HepG2 (cell line): ENCODE data around the gene API5. TPM values are rescaled to one million over a fixed set of nuclear protein-coding genes. Genes with fewer than 3 reads are reported as not detected.

Source experiments
- CERS6 ChIP-seq: sonication (generic); formaldehyde crosslinking; IDR thresholded peaks from 2 replicates; pipeline ENCODE4 v1.5.0; 2020; ENCODE audit warnings: missing genetic modification reagents
- FOXP4 ChIP-seq: sonication (generic); formaldehyde crosslinking; IDR thresholded peaks from 2 replicates; pipeline ENCODE4 v1.4.0; 2020; ENCODE audit warnings: missing genetic modification reagents
- GRHL1 ChIP-seq: sonication (generic); formaldehyde crosslinking; conservative IDR thresholded peaks from 2 replicates; pipeline ENCODE4 v1.8.0; 2022; ENCODE audit warnings: missing genetic modification reagents
- NCOA2 ChIP-seq: sonication (generic); formaldehyde crosslinking; IDR thresholded peaks from 2 replicates; pipeline ENCODE4 v1.8.0; 2022; ENCODE audit warnings: inconsistent platforms
- PBX3 ChIP-seq: sonication (generic); formaldehyde crosslinking; IDR thresholded peaks from 2 replicates; pipeline ENCODE4 v1.8.1; 2023; ENCODE audit warnings: missing genetic modification reagents, inconsistent platforms, borderline replicate concordance
- SMARCC2 ChIP-seq: fragments of 450-650 bp; IDR thresholded peaks from 2 replicates; pipeline ENCODE4 v1.6.1; 2017; ENCODE audit warnings: antibody characterized with exemption, mild to moderate bottlenecking
- SRSF9 ChIP-seq: fragments of 200-400 bp; formaldehyde crosslinking; IDR thresholded peaks from 2 replicates; pipeline ENCODE4 v1.6.1; 2018; ENCODE audit warnings: borderline replicate concordance, mild to moderate bottlenecking, low read depth, low read length; ENCODE audit not compliant: insufficient read depth, poor library complexity, severe bottlenecking
- TSC22D2 ChIP-seq: sonication (generic); formaldehyde crosslinking; IDR thresholded peaks from 2 replicates; pipeline ENCODE4 v1.5.1; 2020; ENCODE audit warnings: missing genetic modification reagents, mild to moderate bottlenecking, borderline replicate concordance
- ZBTB10 ChIP-seq: sonication (generic); formaldehyde crosslinking; IDR thresholded peaks from 2 replicates; pipeline ENCODE4 v1.4.0; 2020; ENCODE audit warnings: missing genetic modification reagents, borderline replicate concordance
- ZBTB21 ChIP-seq: sonication (generic); formaldehyde crosslinking; IDR thresholded peaks from 2 replicates; pipeline ENCODE4 v1.4.0; 2020; ENCODE audit warnings: missing genetic modification reagents
- ZFP37 ChIP-seq: sonication (generic); formaldehyde crosslinking; IDR thresholded peaks from 2 replicates; pipeline ENCODE4 v1.4.0; 2020; ENCODE audit warnings: missing genetic modification reagents, borderline replicate concordance
- ZNF101 ChIP-seq: sonication (generic); formaldehyde crosslinking; IDR thresholded peaks from 2 replicates; pipeline ENCODE4 v1.4.0; 2020; ENCODE audit warnings: mild to moderate bottlenecking, low read depth, missing genetic modification reagents, borderline replicate concordance
- ZNF354B ChIP-seq: sonication (generic); formaldehyde crosslinking; IDR thresholded peaks from 2 replicates; pipeline ENCODE4 v1.8.0; 2022; ENCODE audit warnings: mild to moderate bottlenecking, missing genetic modification reagents
- ZNF503 ChIP-seq: sonication (generic); formaldehyde crosslinking; IDR thresholded peaks from 2 replicates; pipeline ENCODE4 v1.4.0; 2020; ENCODE audit warnings: missing genetic modification reagents
- ZNF652 ChIP-seq: IDR thresholded peaks from 2 replicates; pipeline ENCODE4 v1.6.1; 2016; ENCODE audit warnings: low read depth, borderline replicate concordance
- ZNF674 ChIP-seq: sonication (generic); formaldehyde crosslinking; IDR thresholded peaks from 2 replicates; pipeline ENCODE4 v1.5.0; 2020; ENCODE audit warnings: low read depth, mild to moderate bottlenecking, missing genetic modification reagents
- ZNF83 ChIP-seq: sonication (generic); formaldehyde crosslinking; IDR thresholded peaks from 2 replicates; pipeline ENCODE4 v1.4.0; 2020; ENCODE audit warnings: missing genetic modification reagents, mild to moderate bottlenecking, borderline replicate concordance
- ZNF879 ChIP-seq: sonication (generic); formaldehyde crosslinking; IDR thresholded peaks from 2 replicates; pipeline ENCODE4 v1.8.1; 2023; ENCODE audit warnings: missing genetic modification reagents
- polyA plus RNA-seq, 8 experiments: library from polyadenylated mRNA; depleted of rRNA in 3 of 8; stranded (reverse) in 7 of 8; unstranded in 1 of 8; fragments of >200 nt; fragmentation: Illumina TruSeq in 4 of 8; extraction: Trizol in 4 of 8; gene quantifications; 2 replicates each; pipeline versions ENCODE4 v1.2.1 to v1.2.3, GENCODE V29; 2011 to 2016; ENCODE audit warnings: low read depth in 4 of 8, missing spikeins in 1 of 8, mixed read lengths in 1 of 8; ENCODE audit not compliant: insufficient read depth in 1 of 8
- total RNA-seq, 5 experiments: library from RNA; depleted of rRNA; stranded (reverse); fragments of >200 nt; fragmentation: Illumina TruSeq; extraction: Trizol; gene quantifications; 2 replicates each; pipeline ENCODE4 v1.2.3, GENCODE V29; 2016; ENCODE audit warnings: low read depth in 1 of 5

Gene API5
- total and polyA plus RNA-seq, 2 of the 13 experiments (the other 11 are each of a cell fraction or from before 2014, with no cell fraction given): 21.6 to 59.0 TPM

GRCh38 chr11:43358801-43359421, 47.1 kb downstream of the API5 start, which contains the start of gene TTC17 (continued):
- TF ChIP-seq SRSF9 (no peak), FOXP4 (CRISPR knock-in tag) (peak; percentile 57; the same call in 1 of the 2 replicates), ZFP37 (CRISPR knock-in tag) (no peak), CERS6 (no peak), ZNF674 (CRISPR knock-in tag) (no peak), ZNF83 (CRISPR knock-in tag) (no peak), ZNF503 (CRISPR knock-in tag) (peak; percentile 44; the same call in 1 of the 2 replicates), ZBTB10 (CRISPR knock-in tag) (peak; percentile 64; the same call in 1 of the 2 replicates), ZNF879 (CRISPR knock-in tag) (no peak; the same call in 1 of the 2 replicates), ZNF652 (CRISPR knock-in tag) (no peak), PBX3 (no peak; the same call in 1 of the 2 replicates), ZNF101 (CRISPR knock-in tag) (no peak), GRHL1 (CRISPR knock-in tag) (no peak), ZBTB21 (CRISPR knock-in tag) (no peak), NCOA2 (CRISPR knock-in tag) (peak; percentile 17), SMARCC2 (no peak), TSC22D2 (CRISPR knock-in tag) (no peak), ZNF354B (CRISPR knock-in tag) (no peak)
